ENCODE data around the gene SOAT2.

DNA sequence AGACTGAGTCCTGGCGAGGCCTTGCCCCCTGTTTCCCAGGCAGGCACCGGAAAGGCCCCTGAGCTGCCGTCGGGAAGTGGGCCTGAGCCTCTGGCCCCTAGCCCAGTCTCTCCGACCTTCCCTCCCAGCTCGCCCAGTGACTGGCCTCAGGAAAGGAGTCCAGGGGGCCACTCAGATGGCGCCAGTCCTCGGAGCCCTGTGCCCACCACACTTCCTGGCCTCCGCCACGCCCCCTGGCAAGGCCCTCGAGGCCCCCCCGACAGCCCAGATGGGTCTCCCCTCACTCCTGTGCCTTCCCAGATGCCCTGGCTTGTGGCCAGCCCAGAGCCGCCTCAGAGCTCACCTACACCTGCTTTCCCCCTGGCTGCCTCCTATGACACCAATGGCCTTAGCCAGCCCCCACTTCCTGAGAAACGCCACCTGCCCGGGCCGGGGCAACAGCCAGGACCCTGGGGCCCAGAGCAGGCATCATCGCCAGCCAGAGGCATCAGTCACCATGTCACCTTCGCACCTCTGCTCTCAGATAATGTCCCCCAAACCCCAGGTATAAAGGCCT, 42.5 kb upstream of the SOAT2 start:
- TF ChIP-seq CTCF (IDR thresholded peaks at IDR 0.05), result no peak
- no peak for TF ChIP-seq POLR2AphosphoS5 (IDR thresholded peaks at IDR 0.05)
- no peak for TF ChIP-seq POLR2A (IDR thresholded peaks at IDR 0.05)
- TF ChIP-seq EP300 (IDR thresholded peaks at IDR 0.05), result no peak

All from gastroesophageal sphincter (tissue), 3 donors.